ENCODE results near the gene CDC6.
"Not testable (repeated sequence)": the region's sequence is repeated elsewhere in the genome, so short reads cannot be mapped to it uniquely, and the experiment has no call there.

DNA sequence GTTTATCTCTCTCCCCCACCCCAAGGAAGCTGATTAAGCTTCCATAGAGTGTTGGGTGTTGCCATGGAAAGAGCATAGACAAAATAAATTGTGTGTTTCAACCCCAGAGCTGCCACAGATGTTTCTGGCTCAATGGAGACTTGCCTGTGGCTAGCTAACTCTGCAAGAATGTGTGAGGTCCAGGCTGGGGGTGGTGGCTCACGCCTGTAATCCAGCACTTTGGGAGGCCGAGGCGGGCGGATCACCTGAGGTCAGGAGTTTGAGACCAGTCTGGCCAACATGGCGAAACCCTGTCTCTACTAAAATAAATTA, 16.8 kb downstream of the CDC6 start:
- TF ChIP-seq, protein P1, sequence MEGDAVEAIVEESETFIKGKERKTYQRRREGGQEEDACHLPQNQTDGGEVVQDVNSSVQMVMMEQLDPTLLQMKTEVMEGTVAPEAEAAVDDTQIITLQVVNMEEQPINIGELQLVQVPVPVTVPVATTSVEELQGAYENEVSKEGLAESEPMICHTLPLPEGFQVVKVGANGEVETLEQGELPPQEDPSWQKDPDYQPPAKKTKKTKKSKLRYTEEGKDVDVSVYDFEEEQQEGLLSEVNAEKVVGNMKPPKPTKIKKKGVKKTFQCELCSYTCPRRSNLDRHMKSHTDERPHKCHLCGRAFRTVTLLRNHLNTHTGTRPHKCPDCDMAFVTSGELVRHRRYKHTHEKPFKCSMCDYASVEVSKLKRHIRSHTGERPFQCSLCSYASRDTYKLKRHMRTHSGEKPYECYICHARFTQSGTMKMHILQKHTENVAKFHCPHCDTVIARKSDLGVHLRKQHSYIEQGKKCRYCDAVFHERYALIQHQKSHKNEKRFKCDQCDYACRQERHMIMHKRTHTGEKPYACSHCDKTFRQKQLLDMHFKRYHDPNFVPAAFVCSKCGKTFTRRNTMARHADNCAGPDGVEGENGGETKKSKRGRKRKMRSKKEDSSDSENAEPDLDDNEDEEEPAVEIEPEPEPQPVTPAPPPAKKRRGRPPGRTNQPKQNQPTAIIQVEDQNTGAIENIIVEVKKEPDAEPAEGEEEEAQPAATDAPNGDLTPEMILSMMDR (conservative IDR thresholded peaks at IDR 0.05; ENCODE audit: low read length), result not testable (repeated sequence)
- not testable (repeated sequence) for TF ChIP-seq EZH2phosphoT487 (IDR thresholded peaks at IDR 0.05; ENCODE audit: borderline replicate concordance)
